ENCODE measurements around the gene NRARP. TPM values are rescaled to one million over a fixed set of nuclear protein-coding genes. Genes with fewer than 3 reads are reported as not detected.

NRARP gene
- total and polyA plus RNA-seq, 10 of the 15 experiments (the other 5 are each of a cell fraction or from before 2014, with no cell fraction given) = 0.06 to 9.2 (median 2.2) TPM; not detected in 2

DNA sequence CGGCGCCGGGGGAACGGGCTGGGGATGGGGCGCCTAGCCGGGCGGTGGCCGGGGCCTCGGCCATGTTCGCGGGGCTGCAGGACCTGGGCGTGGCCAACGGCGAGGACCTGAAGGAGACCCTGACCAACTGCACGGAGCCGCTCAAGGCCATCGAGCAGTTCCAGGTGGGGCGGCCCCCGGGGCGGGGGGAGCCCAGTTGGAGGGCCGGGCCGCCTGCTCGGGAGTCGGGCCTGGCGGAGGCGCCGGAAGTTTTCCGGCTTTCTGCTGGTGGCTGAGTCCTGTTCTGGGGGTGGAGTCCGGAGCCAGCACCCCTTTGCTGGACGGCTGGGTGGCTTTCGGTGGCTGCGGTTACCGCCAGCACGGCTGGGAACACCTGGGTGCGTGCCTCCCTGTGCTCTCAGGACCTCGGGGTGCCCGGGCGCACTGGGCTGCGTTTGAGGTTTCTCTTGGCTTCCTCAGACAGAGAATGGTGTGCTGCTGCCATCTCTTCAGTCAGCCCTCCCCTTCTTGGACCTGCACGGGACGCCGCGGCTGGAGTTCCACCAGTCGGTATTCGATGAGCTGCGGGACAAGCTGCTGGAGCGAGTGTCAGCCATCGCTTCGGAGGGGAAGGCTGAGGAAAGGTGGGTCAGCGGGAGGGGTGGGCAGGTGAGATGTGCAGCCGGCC, 46.5 kb downstream of the NRARP start:
- peak; percentile 47 for ATAC-seq
- H3K4me3 ChIP-seq = peak overlapping the region; percentile 93
- TF ChIP-seq KAT2A (conservative IDR thresholded peaks at IDR 0.05; ENCODE audit: control insufficient read depth, low read depth, low read length) (no peak), YY1 (IDR thresholded peaks at IDR 0.05; ENCODE audit: low read depth, low read length) (peak; percentile 75), FOS (IDR thresholded peaks at IDR 0.05; ENCODE audit: borderline replicate concordance, extremely low read depth, insufficient read length) (no peak), RUNX3 (IDR thresholded peaks at IDR 0.05; ENCODE audit: low read length) (peak; percentile 54; the same call in 1 of the 2 replicates), RFX5 (IDR thresholded peaks at IDR 0.05; ENCODE audit: low read depth, low read length) (no peak), ETV6 (conservative IDR thresholded peaks at IDR 0.05 in 1 of 2, IDR thresholded peaks at IDR 0.05 in 1 of 2; ENCODE audit: borderline replicate concordance in 1 of 2, low read depth in 1 of 2) (0 out of 4 replicates have a peak, but pooled peaks of 1 of the 2 experiments have one; percentile 38), ASH2L (IDR thresholded peaks at IDR 0.05; ENCODE audit: borderline replicate concordance, low read depth) (peak; percentile 82; the same call in 1 of the 2 replicates), DPF2 (IDR thresholded peaks at IDR 0.05) (no peak)
- TF ChIP-seq, protein P1, sequence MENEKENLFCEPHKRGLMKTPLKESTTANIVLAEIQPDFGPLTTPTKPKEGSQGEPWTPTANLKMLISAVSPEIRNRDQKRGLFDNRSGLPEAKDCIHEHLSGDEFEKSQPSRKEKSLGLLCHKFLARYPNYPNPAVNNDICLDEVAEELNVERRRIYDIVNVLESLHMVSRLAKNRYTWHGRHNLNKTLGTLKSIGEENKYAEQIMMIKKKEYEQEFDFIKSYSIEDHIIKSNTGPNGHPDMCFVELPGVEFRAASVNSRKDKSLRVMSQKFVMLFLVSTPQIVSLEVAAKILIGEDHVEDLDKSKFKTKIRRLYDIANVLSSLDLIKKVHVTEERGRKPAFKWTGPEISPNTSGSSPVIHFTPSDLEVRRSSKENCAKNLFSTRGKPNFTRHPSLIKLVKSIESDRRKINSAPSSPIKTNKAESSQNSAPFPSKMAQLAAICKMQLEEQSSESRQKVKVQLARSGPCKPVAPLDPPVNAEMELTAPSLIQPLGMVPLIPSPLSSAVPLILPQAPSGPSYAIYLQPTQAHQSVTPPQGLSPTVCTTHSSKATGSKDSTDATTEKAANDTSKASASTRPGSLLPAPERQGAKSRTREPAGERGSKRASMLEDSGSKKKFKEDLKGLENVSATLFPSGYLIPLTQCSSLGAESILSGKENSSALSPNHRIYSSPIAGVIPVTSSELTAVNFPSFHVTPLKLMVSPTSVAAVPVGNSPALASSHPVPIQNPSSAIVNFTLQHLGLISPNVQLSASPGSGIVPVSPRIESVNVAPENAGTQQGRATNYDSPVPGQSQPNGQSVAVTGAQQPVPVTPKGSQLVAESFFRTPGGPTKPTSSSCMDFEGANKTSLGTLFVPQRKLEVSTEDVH (IDR thresholded peaks at IDR 0.05; ENCODE audit: low read depth, partially characterized antibody) = no peak
- TF ChIP-seq, protein P2, sequence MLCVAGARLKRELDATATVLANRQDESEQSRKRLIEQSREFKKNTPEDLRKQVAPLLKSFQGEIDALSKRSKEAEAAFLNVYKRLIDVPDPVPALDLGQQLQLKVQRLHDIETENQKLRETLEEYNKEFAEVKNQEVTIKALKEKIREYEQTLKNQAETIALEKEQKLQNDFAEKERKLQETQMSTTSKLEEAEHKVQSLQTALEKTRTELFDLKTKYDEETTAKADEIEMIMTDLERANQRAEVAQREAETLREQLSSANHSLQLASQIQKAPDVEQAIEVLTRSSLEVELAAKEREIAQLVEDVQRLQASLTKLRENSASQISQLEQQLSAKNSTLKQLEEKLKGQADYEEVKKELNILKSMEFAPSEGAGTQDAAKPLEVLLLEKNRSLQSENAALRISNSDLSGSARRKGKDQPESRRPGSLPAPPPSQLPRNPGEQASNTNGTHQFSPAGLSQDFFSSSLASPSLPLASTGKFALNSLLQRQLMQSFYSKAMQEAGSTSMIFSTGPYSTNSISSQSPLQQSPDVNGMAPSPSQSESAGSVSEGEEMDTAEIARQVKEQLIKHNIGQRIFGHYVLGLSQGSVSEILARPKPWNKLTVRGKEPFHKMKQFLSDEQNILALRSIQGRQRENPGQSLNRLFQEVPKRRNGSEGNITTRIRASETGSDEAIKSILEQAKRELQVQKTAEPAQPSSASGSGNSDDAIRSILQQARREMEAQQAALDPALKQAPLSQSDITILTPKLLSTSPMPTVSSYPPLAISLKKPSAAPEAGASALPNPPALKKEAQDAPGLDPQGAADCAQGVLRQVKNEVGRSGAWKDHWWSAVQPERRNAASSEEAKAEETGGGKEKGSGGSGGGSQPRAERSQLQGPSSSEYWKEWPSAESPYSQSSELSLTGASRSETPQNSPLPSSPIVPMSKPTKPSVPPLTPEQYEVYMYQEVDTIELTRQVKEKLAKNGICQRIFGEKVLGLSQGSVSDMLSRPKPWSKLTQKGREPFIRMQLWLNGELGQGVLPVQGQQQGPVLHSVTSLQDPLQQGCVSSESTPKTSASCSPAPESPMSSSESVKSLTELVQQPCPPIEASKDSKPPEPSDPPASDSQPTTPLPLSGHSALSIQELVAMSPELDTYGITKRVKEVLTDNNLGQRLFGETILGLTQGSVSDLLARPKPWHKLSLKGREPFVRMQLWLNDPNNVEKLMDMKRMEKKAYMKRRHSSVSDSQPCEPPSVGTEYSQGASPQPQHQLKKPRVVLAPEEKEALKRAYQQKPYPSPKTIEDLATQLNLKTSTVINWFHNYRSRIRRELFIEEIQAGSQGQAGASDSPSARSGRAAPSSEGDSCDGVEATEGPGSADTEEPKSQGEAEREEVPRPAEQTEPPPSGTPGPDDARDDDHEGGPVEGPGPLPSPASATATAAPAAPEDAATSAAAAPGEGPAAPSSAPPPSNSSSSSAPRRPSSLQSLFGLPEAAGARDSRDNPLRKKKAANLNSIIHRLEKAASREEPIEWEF (IDR thresholded peaks at IDR 0.05; ENCODE audit: insufficient replicate concordance, low read depth, low read length) = no peak
- TF ChIP-seq, protein P3, sequence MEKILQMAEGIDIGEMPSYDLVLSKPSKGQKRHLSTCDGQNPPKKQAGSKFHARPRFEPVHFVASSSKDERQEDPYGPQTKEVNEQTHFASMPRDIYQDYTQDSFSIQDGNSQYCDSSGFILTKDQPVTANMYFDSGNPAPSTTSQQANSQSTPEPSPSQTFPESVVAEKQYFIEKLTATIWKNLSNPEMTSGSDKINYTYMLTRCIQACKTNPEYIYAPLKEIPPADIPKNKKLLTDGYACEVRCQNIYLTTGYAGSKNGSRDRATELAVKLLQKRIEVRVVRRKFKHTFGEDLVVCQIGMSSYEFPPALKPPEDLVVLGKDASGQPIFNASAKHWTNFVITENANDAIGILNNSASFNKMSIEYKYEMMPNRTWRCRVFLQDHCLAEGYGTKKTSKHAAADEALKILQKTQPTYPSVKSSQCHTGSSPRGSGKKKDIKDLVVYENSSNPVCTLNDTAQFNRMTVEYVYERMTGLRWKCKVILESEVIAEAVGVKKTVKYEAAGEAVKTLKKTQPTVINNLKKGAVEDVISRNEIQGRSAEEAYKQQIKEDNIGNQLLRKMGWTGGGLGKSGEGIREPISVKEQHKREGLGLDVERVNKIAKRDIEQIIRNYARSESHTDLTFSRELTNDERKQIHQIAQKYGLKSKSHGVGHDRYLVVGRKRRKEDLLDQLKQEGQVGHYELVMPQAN (conservative IDR thresholded peaks at IDR 0.05) = no peak; the same call in 1 of the 2 replicates

More for the DNA sequence above, 46.5 kb downstream of the NRARP start:
- ChIA-PET CTCF (interaction anchor here (1.0 to 1.6 kb wide), 7 partner anchors 9 to 27 kb away, joined by 3 to 7 read pairs (median 4); partner anchors contain the start of gene TUBB4B), SMC1A (ENCODE audit: uncharacterized antibody, unreplicated experiment) (interaction anchor here (1.6 kb wide), 1 partner anchor 19 kb away, joined by 5 read pairs; no protein-coding TSS in a partner anchor), RAD21 (ENCODE audit: unreplicated experiment) (interaction anchor here (0.6 to 2.2 kb wide), 6 partner anchors 15 to 343 kb away, joined by 3 to 13 read pairs (median 5); partner anchors contain the start of gene TUBB4B), POLR2A (interaction anchor here (0.6 to 6.2 kb wide), 8 partner anchors 12 to 105 kb away, joined by 3 to 112 read pairs (median 6); partner anchors contain the start of gene TUBB4B)
- peaks cover 2 to 8% of the 10 kb centered on the region in 2 experiments; a peak in 3 of 4 replicates for H3K36me3 ChIP-seq (ENCODE audit: control insufficient read depth in 2 of 2, insufficient read depth in 2 of 2, low read length in 1 of 2)
- FAIRE-seq (no peak), DNase-seq (ENCODE audit: low read depth, low spot score) (no peak)
- H3K27ac ChIP-seq (ENCODE audit: control insufficient read depth, insufficient read depth) = peak overlapping the region; percentile 77
- H3K4me1 ChIP-seq (ENCODE audit: control insufficient read depth, insufficient read depth, low read length) = peaks cover 14% of the 10 kb centered on the region
- H3K4me2 ChIP-seq (ENCODE audit: control insufficient read depth, insufficient read depth) = peak overlapping the region; percentile 81
- peak overlapping the region; percentile 74 for H3K9ac ChIP-seq (ENCODE audit: control insufficient read depth, insufficient read depth, low read length)
- no peaks in the 10 kb centered on the region for H3K27me3 ChIP-seq (replicated peaks in 1 of 2; ENCODE audit: control insufficient read depth in 2 of 2, insufficient read depth in 2 of 2, low read length in 1 of 2)
- H4K20me1 ChIP-seq (ENCODE audit: control insufficient read depth, insufficient read depth) = no peaks in the 10 kb centered on the region
- H3K9me3 ChIP-seq (replicated peaks; ENCODE audit: control insufficient read depth, insufficient read depth, low read length) = no peaks in the 10 kb centered on the region
- intact Hi-C loops (cut with micrococcal nuclease; ENCODE audit: unreplicated experiment) (no loop called here), in situ Hi-C loops (cut with MboI) (no loop called here)
- BruUV-seq (replicated peaks) = no TSS peak
- H3K79me2 ChIP-seq (ENCODE audit: control insufficient read depth, insufficient read depth, low read length) = peaks cover 18% of the 10 kb centered on the region
- WGBS (ENCODE audit: insufficient coverage, insufficient replicate concordance, low lambda C conversion rate, missing lambda C conversion rate) = 1% methylated on average over 51 of the region's 51 CpGs
- H2AFZ ChIP-seq (ENCODE audit: control insufficient read depth, low read depth, low read length) = peak overlapping the region; percentile 78

All from GM12878 (cell line).